Panc1 (cell line): ENCODE measurements around the gene POLR2A. TPM values are rescaled to one million over a fixed set of nuclear protein-coding genes. Genes with fewer than 3 reads are reported as not detected.

ENCODE experiments used
- ATAC-seq: fragments of 200-7000 bp; cut with Tn5 transposase; 2 replicates; pipeline ENCODE4 v1.9.1; 2020; ENCODE audit warnings: mild to moderate bottlenecking, moderate library complexity
- BruUV-seq: library from RNA; stranded (reverse); fragments of 400-500 nt; replicated peaks from 2 replicates; lab custom pipeline; 2021; lab: Mats Ljungman, UMichigan
- CTCF ChIA-PET: fragments of 300-600 bp; sonication (Branson Sonifier 250); formaldehyde crosslinking; loops from one replicate; lab custom pipeline; 2022; ENCODE audit warnings: antibody characterized with exemption; lab: Charles Lee
- POLR2A ChIA-PET: fragments of 300-600 bp; sonication (Branson Sonifier 250); formaldehyde crosslinking; loops from one replicate; lab custom pipeline; 2022; ENCODE audit warnings: antibody characterized with exemption; lab: Charles Lee
- DNase-seq: peaks from one replicate; pipeline ENCODE4 v3.0.0-alpha.2; 2010; ENCODE audit warnings: low read depth, low spot score
- H3K27ac ChIP-seq: 2 replicates; pipeline ENCODE4 v1.5.1; 2011; ENCODE audit warnings: mild to moderate bottlenecking, low read length, inconsistent platforms
- H3K27me3 ChIP-seq: fragments of 200-500 bp; sonication (Bioruptor generic); 2 replicates; pipeline ENCODE4 v1.6.0; 2014; ENCODE audit warnings: low read length, inconsistent platforms; ENCODE audit not compliant: control insufficient read depth, insufficient read depth
- H3K36me3 ChIP-seq: fragments of 200-500 bp; sonication (Bioruptor generic); 2 replicates; pipeline ENCODE4 v1.5.1; 2014; ENCODE audit warnings: inconsistent platforms, mild to moderate bottlenecking, low read length, moderate library complexity; ENCODE audit not compliant: control insufficient read depth, insufficient read depth
- H3K4me1 ChIP-seq: 2 replicates; pipeline ENCODE4 v1.5.1; 2011; ENCODE audit warnings: inconsistent platforms, mild to moderate bottlenecking, low read length, moderate library complexity; ENCODE audit not compliant: control insufficient read depth, insufficient read depth
- H3K4me3 ChIP-seq, 2 experiments: 2 replicates each; pipeline ENCODE4 v1.5.1; 2011 to 2012; ENCODE audit warnings: low read depth in 2 of 2, low read length in 2 of 2, mild to moderate bottlenecking in 2 of 2, inconsistent platforms in 1 of 2, moderate library complexity in 1 of 2
- H3K9me3 ChIP-seq: fragments of 200-500 bp; sonication (Bioruptor generic); 2 replicates; pipeline ENCODE4 v1.5.1; 2014; ENCODE audit warnings: low read depth, mild to moderate bottlenecking, inconsistent platforms, low read length, moderate library complexity; ENCODE audit not compliant: control insufficient read depth, insufficient read depth
- POLR2AphosphoS5 ChIP-seq: IDR thresholded peaks from 2 replicates; pipeline ENCODE4 v1.6.1; 2012; ENCODE audit warnings: mild to moderate bottlenecking, low read depth, low read length, moderate library complexity
- SIN3A ChIP-seq: IDR thresholded peaks from 2 replicates; pipeline ENCODE4 v1.6.1; 2012; ENCODE audit warnings: low read depth, mild to moderate bottlenecking, low read length, moderate library complexity, borderline replicate concordance; ENCODE audit not compliant: insufficient read depth
- TCF7L2 ChIP-seq: IDR thresholded peaks from 2 replicates; pipeline ENCODE4 v1.6.1; 2011; ENCODE audit warnings: mild to moderate bottlenecking, low read depth, low read length, inconsistent platforms
- in situ Hi-C: cut with HindIII; loops from 2 replicates; pipeline ENCODE4 v1.10.0; 2016; ENCODE audit warnings: low sequenced_read_pairs, low pct_unique_long_range_greater_than_20kb
- intact Hi-C: fragments of 100-400 bp; cut with micrococcal nuclease; formaldehyde crosslinking; loops from one replicate; pipeline ENCODE4 v1.10.0; 2022; ENCODE audit not compliant: unreplicated experiment
- total RNA-seq: library from RNA; stranded (reverse); gene quantifications from one replicate; pipeline ENCODE4 v1.2.1, GENCODE V29; 2021; ENCODE audit not compliant: unreplicated experiment
- TF ChIP-seq, protein P1 (sequence below), 2 experiments: IDR thresholded peaks; 2 replicates each; pipeline ENCODE4 v1.6.1; 2011 to 2012; ENCODE audit warnings: low read depth in 2 of 2, control low read depth in 1 of 2, low read length in 1 of 2, mild to moderate bottlenecking in 1 of 2, moderate library complexity in 1 of 2; ENCODE audit not compliant: insufficient read depth in 1 of 2
- TF ChIP-seq, protein P2 (sequence below): fragments of 450-650 bp; IDR thresholded peaks from 2 replicates; pipeline ENCODE4 v1.5.1; 2017; ENCODE audit warnings: mild to moderate bottlenecking

Gene POLR2A
- total RNA-seq, 1 experiment from 2014 or later, result 181 TPM

DNA sequence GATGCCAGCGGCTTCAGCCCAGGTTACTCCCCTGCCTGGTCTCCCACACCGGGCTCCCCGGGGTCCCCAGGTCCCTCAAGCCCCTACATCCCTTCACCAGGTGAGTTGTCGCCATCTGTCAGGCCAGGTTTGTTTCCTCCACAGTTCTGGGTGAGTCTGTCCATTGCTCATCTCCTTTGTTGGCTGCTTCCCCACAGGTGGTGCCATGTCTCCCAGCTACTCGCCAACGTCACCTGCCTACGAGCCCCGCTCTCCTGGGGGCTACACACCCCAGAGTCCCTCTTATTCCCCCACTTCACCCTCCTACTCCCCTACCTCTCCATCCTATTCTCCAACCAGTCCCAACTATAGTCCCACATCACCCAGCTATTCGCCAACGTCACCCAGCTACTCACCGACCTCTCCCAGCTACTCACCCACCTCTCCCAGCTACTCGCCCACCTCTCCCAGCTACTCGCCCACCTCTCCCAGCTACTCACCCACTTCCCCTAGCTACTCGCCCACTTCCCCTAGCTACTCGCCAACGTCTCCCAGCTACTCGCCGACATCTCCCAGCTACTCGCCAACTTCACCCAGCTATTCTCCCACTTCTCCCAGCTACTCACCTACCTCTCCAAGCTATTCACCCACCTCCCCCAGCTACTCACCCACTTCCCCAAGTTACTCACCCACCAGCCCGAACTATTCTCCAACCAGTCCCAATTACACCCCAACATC lies 28.8 kb downstream of the POLR2A start:
- in situ Hi-C loops, result no loop called here

DNA sequence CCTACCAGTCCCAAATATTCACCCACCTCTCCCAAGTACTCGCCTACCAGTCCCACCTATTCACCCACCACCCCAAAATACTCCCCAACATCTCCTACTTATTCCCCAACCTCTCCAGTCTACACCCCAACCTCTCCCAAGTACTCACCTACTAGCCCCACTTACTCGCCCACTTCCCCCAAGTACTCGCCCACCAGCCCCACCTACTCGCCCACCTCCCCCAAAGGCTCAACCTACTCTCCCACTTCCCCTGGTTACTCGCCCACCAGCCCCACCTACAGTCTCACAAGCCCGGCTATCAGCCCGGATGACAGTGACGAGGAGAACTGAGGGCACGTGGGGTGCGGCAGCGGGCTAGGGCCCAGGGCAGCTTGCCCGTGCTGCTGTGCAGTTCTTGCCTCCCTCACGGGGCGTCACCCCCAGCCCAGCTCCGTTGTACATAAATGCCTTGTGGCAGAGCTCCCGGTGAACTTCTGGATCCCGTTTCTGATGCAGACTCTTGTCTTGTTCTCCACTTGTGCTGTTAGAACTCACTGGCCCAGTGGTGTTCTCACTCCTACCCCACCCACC lies 29.8 kb downstream of the POLR2A start:
- POLR2A ChIA-PET, result no interaction called here
- Histone ChIP-seq H3K4me1 (no peaks in the 10 kb centered on the region), H3K27me3 (no peaks in the 10 kb centered on the region), H3K36me3 (peaks cover 3% of the 10 kb centered on the region), H3K9me3 (no peaks in the 10 kb centered on the region), H3K4me3 (no peak overlapping the region), H3K27ac (no peak overlapping the region)
- in situ Hi-C loops (no loop called here), intact Hi-C loops (no loop called here)
- 0 out of 2 replicates have a peak, but pooled peaks have one; percentile 22 for ATAC-seq
- TSS peak; percentile 90 for BruUV-seq
- CTCF ChIA-PET, result interaction anchor here (1.1 to 1.9 kb wide), 2 partner anchors 9 to 46 kb away, joined by 4 to 10 read pairs; no protein-coding TSS in a partner anchor
- TF ChIP-seq, protein P1, sequence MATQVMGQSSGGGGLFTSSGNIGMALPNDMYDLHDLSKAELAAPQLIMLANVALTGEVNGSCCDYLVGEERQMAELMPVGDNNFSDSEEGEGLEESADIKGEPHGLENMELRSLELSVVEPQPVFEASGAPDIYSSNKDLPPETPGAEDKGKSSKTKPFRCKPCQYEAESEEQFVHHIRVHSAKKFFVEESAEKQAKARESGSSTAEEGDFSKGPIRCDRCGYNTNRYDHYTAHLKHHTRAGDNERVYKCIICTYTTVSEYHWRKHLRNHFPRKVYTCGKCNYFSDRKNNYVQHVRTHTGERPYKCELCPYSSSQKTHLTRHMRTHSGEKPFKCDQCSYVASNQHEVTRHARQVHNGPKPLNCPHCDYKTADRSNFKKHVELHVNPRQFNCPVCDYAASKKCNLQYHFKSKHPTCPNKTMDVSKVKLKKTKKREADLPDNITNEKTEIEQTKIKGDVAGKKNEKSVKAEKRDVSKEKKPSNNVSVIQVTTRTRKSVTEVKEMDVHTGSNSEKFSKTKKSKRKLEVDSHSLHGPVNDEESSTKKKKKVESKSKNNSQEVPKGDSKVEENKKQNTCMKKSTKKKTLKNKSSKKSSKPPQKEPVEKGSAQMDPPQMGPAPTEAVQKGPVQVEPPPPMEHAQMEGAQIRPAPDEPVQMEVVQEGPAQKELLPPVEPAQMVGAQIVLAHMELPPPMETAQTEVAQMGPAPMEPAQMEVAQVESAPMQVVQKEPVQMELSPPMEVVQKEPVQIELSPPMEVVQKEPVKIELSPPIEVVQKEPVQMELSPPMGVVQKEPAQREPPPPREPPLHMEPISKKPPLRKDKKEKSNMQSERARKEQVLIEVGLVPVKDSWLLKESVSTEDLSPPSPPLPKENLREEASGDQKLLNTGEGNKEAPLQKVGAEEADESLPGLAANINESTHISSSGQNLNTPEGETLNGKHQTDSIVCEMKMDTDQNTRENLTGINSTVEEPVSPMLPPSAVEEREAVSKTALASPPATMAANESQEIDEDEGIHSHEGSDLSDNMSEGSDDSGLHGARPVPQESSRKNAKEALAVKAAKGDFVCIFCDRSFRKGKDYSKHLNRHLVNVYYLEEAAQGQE (IDR thresholded peaks at IDR 0.05; ENCODE audit: insufficient read depth in 1 of 2, low read depth in 2 of 2, low read length in 1 of 2), result no peak
- TF ChIP-seq POLR2AphosphoS5, result no peak
- no peak for TF ChIP-seq SIN3A
- TF ChIP-seq TCF7L2, result no peak
- DNase-seq, result no peak

More for the DNA sequence above, 28.8 kb downstream of the POLR2A start:
- ChIA-PET CTCF (interaction anchor here (0.6 to 1.9 kb wide), 2 partner anchors 23 to 47 kb away, joined by 4 to 10 read pairs; no protein-coding TSS in a partner anchor), POLR2A (interaction anchor here (0.6 kb wide), 1 partner anchor 197 kb away, joined by 3 read pairs; no protein-coding TSS in a partner anchor)
- TF ChIP-seq, protein P2, sequence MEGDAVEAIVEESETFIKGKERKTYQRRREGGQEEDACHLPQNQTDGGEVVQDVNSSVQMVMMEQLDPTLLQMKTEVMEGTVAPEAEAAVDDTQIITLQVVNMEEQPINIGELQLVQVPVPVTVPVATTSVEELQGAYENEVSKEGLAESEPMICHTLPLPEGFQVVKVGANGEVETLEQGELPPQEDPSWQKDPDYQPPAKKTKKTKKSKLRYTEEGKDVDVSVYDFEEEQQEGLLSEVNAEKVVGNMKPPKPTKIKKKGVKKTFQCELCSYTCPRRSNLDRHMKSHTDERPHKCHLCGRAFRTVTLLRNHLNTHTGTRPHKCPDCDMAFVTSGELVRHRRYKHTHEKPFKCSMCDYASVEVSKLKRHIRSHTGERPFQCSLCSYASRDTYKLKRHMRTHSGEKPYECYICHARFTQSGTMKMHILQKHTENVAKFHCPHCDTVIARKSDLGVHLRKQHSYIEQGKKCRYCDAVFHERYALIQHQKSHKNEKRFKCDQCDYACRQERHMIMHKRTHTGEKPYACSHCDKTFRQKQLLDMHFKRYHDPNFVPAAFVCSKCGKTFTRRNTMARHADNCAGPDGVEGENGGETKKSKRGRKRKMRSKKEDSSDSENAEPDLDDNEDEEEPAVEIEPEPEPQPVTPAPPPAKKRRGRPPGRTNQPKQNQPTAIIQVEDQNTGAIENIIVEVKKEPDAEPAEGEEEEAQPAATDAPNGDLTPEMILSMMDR, result no peak
- TF ChIP-seq POLR2AphosphoS5 (no peak), TCF7L2 (no peak), SIN3A (no peak)
- TF ChIP-seq, protein P1 (IDR thresholded peaks at IDR 0.05; ENCODE audit: insufficient read depth in 1 of 2, low read depth in 2 of 2, low read length in 1 of 2), result no peak
- Histone ChIP-seq H3K27me3 (no peaks in the 10 kb centered on the region), H3K27ac (no peak overlapping the region), H3K9me3 (no peaks in the 10 kb centered on the region), H3K4me3 (no peak overlapping the region), H3K4me1 (no peaks in the 10 kb centered on the region), H3K36me3 (peaks cover 9% of the 10 kb centered on the region)
- BruUV-seq, result no TSS peak
- intact Hi-C loops, result no loop called here
- DNase-seq, result no peak
- ATAC-seq, result no peak
